Retinal pigment epithelial cell (primary cell): ENCODE data around the gene MXD3.

Experiments
- DNase-seq: peaks from one replicate; pipeline ENCODE4 v3.0.0-alpha.2; 2010; ENCODE audit warnings: low read depth
- H3K4me3 ChIP-seq: 2 replicates; pipeline ENCODE4 v1.5.1; 2011; ENCODE audit warnings: mild to moderate bottlenecking, low read length, control low read depth, moderate library complexity
- CTCF ChIP-seq: conservative IDR thresholded peaks from 2 replicates; pipeline ENCODE4 v1.5.1; 2011; ENCODE audit warnings: low read depth, low read length, control low read depth, inconsistent platforms

MXD3 gene

DNA sequence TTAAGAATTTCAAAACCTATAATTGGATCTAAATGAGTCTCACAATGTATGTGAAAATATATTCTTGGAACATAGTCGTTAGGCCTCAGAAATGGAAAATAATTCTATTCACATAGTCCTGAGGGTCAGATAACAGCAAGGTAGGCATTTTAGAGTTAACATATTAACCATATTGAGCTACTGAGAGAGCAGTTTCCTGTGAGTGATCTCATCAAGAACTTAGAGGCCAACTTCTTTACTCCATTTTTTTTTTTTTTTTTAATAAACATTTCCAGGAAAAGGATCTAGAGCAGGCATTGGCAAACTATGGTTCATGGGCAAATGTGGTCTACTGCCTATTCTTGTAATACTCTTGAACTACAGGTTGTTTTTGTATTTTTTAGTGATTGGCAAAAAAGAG, 34.8 kb downstream of the MXD3 start:
- no peak overlapping the region for H3K4me3 ChIP-seq
- DNase-seq, result no peak
- TF ChIP-seq CTCF, result no peak

GRCh38 chr5:177275883-177276282, 35.8 kb downstream of the MXD3 start:
- TF ChIP-seq CTCF, result no peak
- H3K4me3 ChIP-seq, result no peak overlapping the region

DNA sequence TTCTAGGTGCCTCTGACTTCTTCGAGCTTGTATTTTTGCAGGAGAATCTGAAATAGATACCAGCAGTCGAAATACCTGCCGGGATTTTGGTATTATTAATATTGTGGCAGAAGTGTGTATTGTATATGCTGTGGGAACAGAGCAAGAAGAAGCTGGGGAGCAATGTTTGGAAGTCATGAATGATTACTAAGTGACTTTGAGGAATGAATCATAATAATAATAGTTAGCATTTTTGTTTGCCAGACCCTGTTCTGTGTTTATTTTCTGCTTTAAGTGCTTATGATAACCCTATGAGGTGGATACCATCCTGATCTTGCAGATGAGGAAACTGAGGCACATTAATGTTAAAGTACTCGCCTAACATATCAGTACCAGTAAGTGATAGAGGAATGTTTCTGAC, 40.6 kb downstream of the MXD3 start:
- TF ChIP-seq CTCF, result no peak
- H3K4me3 ChIP-seq, result no peak overlapping the region
- DNase-seq, result no peak

More at GRCh38 chr5:177275883-177276282, 35.8 kb downstream of the MXD3 start:
- no peak for DNase-seq

DNA sequence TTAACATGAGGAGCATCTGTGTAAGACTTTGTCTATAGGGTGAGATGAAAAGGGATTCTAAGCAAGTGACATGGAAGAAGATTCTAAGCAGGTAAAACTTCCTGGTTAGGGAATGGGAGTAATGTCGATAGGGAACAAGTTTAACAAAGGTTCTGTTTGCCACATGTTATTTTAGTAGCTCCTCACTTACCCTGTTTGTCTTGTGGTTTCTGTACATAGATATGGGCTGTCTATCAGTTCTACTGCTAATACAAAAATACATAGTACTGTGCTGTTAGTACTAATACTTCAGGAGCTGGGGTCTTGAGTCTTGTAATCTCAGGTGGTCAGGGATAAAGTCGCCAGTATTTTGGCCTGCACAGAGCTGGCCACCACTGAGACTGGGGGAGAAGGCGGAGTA, 41.0 kb downstream of the MXD3 start:
- no peak overlapping the region for H3K4me3 ChIP-seq
- DNase-seq, result no peak
- no peak for TF ChIP-seq CTCF

DNA sequence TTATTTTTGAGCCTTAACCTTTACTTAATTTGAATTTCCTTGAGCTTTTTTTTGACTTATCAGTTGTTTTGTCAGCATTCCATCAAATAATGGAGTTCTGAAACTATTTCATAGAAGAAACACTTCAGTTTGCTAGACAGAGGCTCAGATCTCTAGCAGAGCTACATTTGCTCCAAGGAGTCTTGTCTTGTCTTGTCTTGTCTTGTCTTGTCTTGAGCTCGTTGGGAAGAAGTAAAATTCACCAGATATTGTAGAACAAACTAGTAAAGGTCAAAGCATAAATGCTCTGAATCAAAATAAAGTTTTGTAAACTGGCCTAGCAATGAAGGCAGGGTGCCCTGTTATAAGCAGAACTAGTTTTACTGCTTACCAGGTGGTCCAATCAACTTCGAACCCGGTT, 41.7 kb downstream of the MXD3 start:
- no peak for DNase-seq
- H3K4me3 ChIP-seq, result no peak overlapping the region
- TF ChIP-seq CTCF, result no peak

- no peak for TF ChIP-seq CTCF
- H3K4me3 ChIP-seq, result no peak overlapping the region
- DNase-seq, result no peak
Measured at GRCh38 chr5:177269232-177269895, 42.3 kb downstream of the MXD3 start.

DNA sequence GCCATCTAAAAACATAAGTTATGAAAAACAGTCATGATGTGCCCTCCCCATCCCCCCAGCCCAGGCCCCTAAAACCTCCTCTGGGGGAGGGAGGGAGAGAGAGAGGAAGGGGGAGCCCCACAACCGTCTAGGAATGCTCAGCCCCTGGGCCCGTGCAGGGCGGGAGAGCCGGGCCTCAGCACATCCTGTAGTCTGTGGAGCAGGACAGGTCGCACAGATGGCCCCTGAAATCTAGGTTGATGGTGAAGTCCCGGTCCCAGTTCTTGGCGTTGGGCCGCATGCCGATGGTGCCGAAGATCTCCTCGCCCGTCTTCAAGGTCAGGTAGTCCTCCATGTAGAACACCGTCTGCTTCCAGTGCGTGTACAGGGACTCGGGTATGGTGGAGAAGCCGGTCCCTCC, 46.3 kb downstream of the MXD3 start:
- H3K4me3 ChIP-seq, result no peak overlapping the region

More for the DNA sequence above, 46.3 kb downstream of the MXD3 start:
- TF ChIP-seq CTCF, result no peak
- DNase-seq, result no peak
